Breast epithelium (tissue), 4 donors: ENCODE measurements around the gene ETS2. TPM values are rescaled to one million over a fixed set of nuclear protein-coding genes. Genes with fewer than 3 reads are reported as not detected.

Experiments used
- DNase-seq, 2 donors: peaks; one replicate each; pipeline ENCODE4 v3.0.0-alpha.2; 2019; ENCODE audit warnings: low spot score in 2 of 2
- H3K27ac ChIP-seq, 2 donors: fragments of 200-600 bp; sonication (generic) in 1 of 2; one replicate each; pipeline ENCODE4 v1.5.1; 2016 to 2019; ENCODE audit warnings: mild to moderate bottlenecking in 1 of 2
- H3K27me3 ChIP-seq, 2 donors: fragments of 200-600 bp; sonication (generic) in 1 of 2; one replicate each; pipeline versions ENCODE4 v1.5.1 to v1.6.0; 2017 to 2019; ENCODE audit warnings: control low read depth in 1 of 2, mild to moderate bottlenecking in 1 of 2
- H3K36me3 ChIP-seq: fragments of 200-600 bp; one replicate; pipeline ENCODE4 v1.5.1; 2019
- H3K4me1 ChIP-seq, 2 donors: fragments of 200-600 bp; sonication (generic); one replicate each; pipeline ENCODE4 v1.5.1; 2016 to 2019; ENCODE audit warnings: control low read depth in 1 of 2
- H3K4me3 ChIP-seq, 3 donors: fragments of 200-600 bp; sonication (generic); 1 replicate in 2 of 3; 2 replicates in 1 of 3; pipeline ENCODE4 v1.5.1; 2016 to 2019; ENCODE audit warnings: mild to moderate bottlenecking in 3 of 3, moderate library complexity in 2 of 3
- H3K9me3 ChIP-seq, 2 donors: fragments of 200-600 bp; sonication (generic) in 1 of 2; one replicate each; pipeline ENCODE4 v1.5.1; 2016 to 2019; ENCODE audit warnings: control low read depth in 1 of 2
- CTCF ChIP-seq, 3 donors: fragments of 450-650 bp; IDR thresholded peaks; one replicate each; pipeline ENCODE4 v1.5.1; 2016 to 2017; ENCODE audit warnings: antibody characterized with exemption in 3 of 3, mild to moderate bottlenecking in 3 of 3, moderate library complexity in 3 of 3
- POLR2A ChIP-seq: fragments of 450-650 bp; IDR thresholded peaks from one replicate; pipeline ENCODE4 v1.6.1; 2016; ENCODE audit warnings: antibody characterized with exemption, mild to moderate bottlenecking, moderate library complexity
- POLR2AphosphoS5 ChIP-seq, 3 donors: sonication (generic); formaldehyde crosslinking; IDR thresholded peaks; one replicate each; pipeline ENCODE4 v1.6.1; 2017; ENCODE audit warnings: antibody characterized with exemption in 3 of 3
- intact Hi-C: fragments of 100-400 bp; cut with DNase I; formaldehyde crosslinking; loops from one replicate; pipeline ENCODE4 v1.15.1; 2023; ENCODE audit warnings: low total_unique reads
- total RNA-seq, 3 donors: library from RNA; depleted of rRNA; stranded (reverse); fragments of >200 nt; gene quantifications; one replicate each; pipeline ENCODE4 v1.1.0, GENCODE V29; 2016

Gene ETS2
- total RNA-seq, 3 donors from 2014 or later, result 48.0 to 60.0 (median 57.5) TPM

GRCh38 chr21:38853421-38853919 is 47.7 kb downstream of the ETS2 start:
- Histone ChIP-seq H3K27ac (no peak overlapping the region), H3K4me1 (no peaks in the 10 kb centered on the region), H3K4me3 (no peak overlapping the region), H3K9me3 (no peaks in the 10 kb centered on the region), H3K27me3 (no peaks in the 10 kb centered on the region), H3K36me3 (no peaks in the 10 kb centered on the region)
- DNase-seq, result peak in 1 of 2 donors; percentile 46
- intact Hi-C loops, result no loop called here
- TF ChIP-seq POLR2A, result no peak
- no peak for TF ChIP-seq CTCF (IDR thresholded peaks at IDR 0.05)
- no peak for TF ChIP-seq POLR2AphosphoS5 (IDR thresholded peaks at IDR 0.05)

GRCh38 chr21:38857152-38857825 is 51.6 kb downstream of the ETS2 start:
- no peak for TF ChIP-seq POLR2AphosphoS5 (IDR thresholded peaks at IDR 0.05)
- no peak for TF ChIP-seq POLR2A
- no peak for TF ChIP-seq CTCF (IDR thresholded peaks at IDR 0.05)
- intact Hi-C loops, result no loop called here
- no peak overlapping the region for H3K27ac ChIP-seq
- H3K36me3 ChIP-seq, result no peaks in the 10 kb centered on the region
- H3K9me3 ChIP-seq, result no peaks in the 10 kb centered on the region
- no peaks in the 10 kb centered on the region for H3K4me1 ChIP-seq
- DNase-seq, result no peak
- no peaks in the 10 kb centered on the region for H3K27me3 ChIP-seq
- H3K4me3 ChIP-seq, result no peak overlapping the region

- Histone ChIP-seq H3K36me3 (no peaks in the 10 kb centered on the region), H3K4me3 (no peak overlapping the region), H3K4me1 (no peaks in the 10 kb centered on the region), H3K9me3 (no peaks in the 10 kb centered on the region), H3K27me3 (no peaks in the 10 kb centered on the region), H3K27ac (no peak overlapping the region)
- DNase-seq, result no peak
- intact Hi-C loops, result no loop called here
- TF ChIP-seq CTCF (IDR thresholded peaks at IDR 0.05) (no peak), POLR2A (no peak), POLR2AphosphoS5 (IDR thresholded peaks at IDR 0.05) (no peak)
These were observed 52.5 kb downstream of the ETS2 start for GRCh38 chr21:38858026-38858811.

- Histone ChIP-seq H3K36me3 (no peaks in the 10 kb centered on the region), H3K27ac (no peak overlapping the region), H3K9me3 (no peaks in the 10 kb centered on the region), H3K4me1 (no peaks in the 10 kb centered on the region), H3K4me3 (no peak overlapping the region), H3K27me3 (no peaks in the 10 kb centered on the region)
- intact Hi-C loops, result no loop called here
- TF ChIP-seq POLR2AphosphoS5 (IDR thresholded peaks at IDR 0.05) (no peak), POLR2A (no peak), CTCF (IDR thresholded peaks at IDR 0.05) (no peak)
- no peak for DNase-seq
These were observed 53.1 kb downstream of the ETS2 start for GRCh38 chr21:38858812-38859205.

GRCh38 chr21:38859852-38860251 is 54.1 kb downstream of the ETS2 start:
- no peak overlapping the region for H3K4me3 ChIP-seq
- no peak for DNase-seq
- no peaks in the 10 kb centered on the region for H3K4me1 ChIP-seq
- H3K9me3 ChIP-seq, result no peaks in the 10 kb centered on the region
- H3K27ac ChIP-seq, result no peak overlapping the region
- TF ChIP-seq POLR2A (no peak), CTCF (IDR thresholded peaks at IDR 0.05) (no peak), POLR2AphosphoS5 (IDR thresholded peaks at IDR 0.05) (no peak)
- H3K27me3 ChIP-seq, result no peaks in the 10 kb centered on the region
- intact Hi-C loops, result no loop called here
- H3K36me3 ChIP-seq, result no peaks in the 10 kb centered on the region
